ENCODE measurements around the gene BCKDK.

DNA sequence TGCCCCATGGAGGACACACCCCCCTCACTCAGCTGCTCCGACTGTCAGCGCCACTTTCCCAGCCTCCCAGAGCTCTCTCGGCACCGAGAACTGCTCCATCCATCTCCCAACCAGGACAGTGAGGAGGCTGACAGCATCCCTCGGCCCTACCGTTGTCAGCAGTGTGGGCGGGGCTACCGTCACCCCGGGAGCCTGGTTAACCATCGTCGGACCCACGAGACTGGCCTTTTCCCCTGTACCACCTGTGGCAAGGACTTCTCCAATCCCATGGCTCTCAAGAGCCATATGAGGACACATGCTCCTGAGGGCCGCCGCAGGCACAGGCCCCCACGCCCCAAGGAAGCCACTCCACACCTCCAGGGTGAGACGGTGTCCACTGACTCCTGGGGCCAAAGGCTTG, 31.9 kb upstream of the BCKDK start:
- TF ChIP-seq ATF2 (tag by site-specific recombination; IDR thresholded peaks at IDR 0.05; ENCODE audit: low read depth) (no peak), CTCF (tag by site-specific recombination; IDR thresholded peaks at IDR 0.05) (no peak), YY1 (tag by site-specific recombination; IDR thresholded peaks at IDR 0.05) (no peak), ZNF138 (tag by site-specific recombination; IDR thresholded peaks at IDR 0.05; ENCODE audit: borderline replicate concordance) (no peak)

Data from HEK293 (cell line).